MM.1S (cell line): Measurements from ENCODE around the gene SERP2.

Source experiments
- DNase-seq: peaks from one replicate; pipeline ENCODE4 v3.0.0-alpha.2; 2015
- H2AFZ ChIP-seq: fragments of 300-600 bp; sonication (generic); 2 replicates; pipeline ENCODE4 v1.6.0; 2016; ENCODE audit warnings: antibody characterized with exemption, low read length
- H3F3A ChIP-seq: fragments of 300-600 bp; sonication (generic); 2 replicates; pipeline ENCODE4 v1.6.1; 2016; ENCODE audit warnings: mild to moderate bottlenecking, antibody characterized with exemption, low read length, moderate library complexity, mixed read lengths; ENCODE audit not compliant: insufficient read depth
- H3K27ac ChIP-seq: fragments of 300-600 bp; sonication (generic); 2 replicates; pipeline ENCODE4 v1.5.1; 2016; ENCODE audit warnings: mild to moderate bottlenecking, low read length
- H3K27me3 ChIP-seq: fragments of 300-600 bp; sonication (generic); replicated peaks from 2 replicates; pipeline ENCODE4 v1.6.0; 2016; ENCODE audit warnings: low read length; ENCODE audit not compliant: insufficient read depth
- H3K36me3 ChIP-seq: fragments of 300-600 bp; sonication (generic); replicated peaks from 2 replicates; pipeline ENCODE4 v1.6.1; 2016; ENCODE audit warnings: mild to moderate bottlenecking, low read length, mixed read lengths; ENCODE audit not compliant: insufficient read depth
- H3K4me1 ChIP-seq: fragments of 300-600 bp; sonication (generic); 2 replicates; pipeline ENCODE4 v1.6.1; 2016; ENCODE audit warnings: low read length, mixed read lengths
- H3K4me2 ChIP-seq: fragments of 300-600 bp; sonication (generic); 2 replicates; pipeline ENCODE4 v1.6.0; 2016; ENCODE audit warnings: low read depth, low read length
- H3K4me3 ChIP-seq: fragments of 300-600 bp; sonication (generic); 2 replicates; pipeline ENCODE4 v1.5.1; 2016; ENCODE audit warnings: low read length, mixed read lengths
- H3K79me2 ChIP-seq: fragments of 300-600 bp; sonication (generic); 2 replicates; pipeline ENCODE4 v1.6.1; 2016; ENCODE audit warnings: mixed run types, low read length, mixed read lengths
- H3K9ac ChIP-seq: fragments of 300-600 bp; sonication (generic); 2 replicates; pipeline ENCODE4 v1.6.1; 2016; ENCODE audit warnings: low read length, mixed read lengths
- H3K9me2 ChIP-seq: fragments of 300-600 bp; sonication (generic); replicated peaks from 2 replicates; pipeline ENCODE4 v1.6.1; 2016; ENCODE audit warnings: mild to moderate bottlenecking, low read length, mixed read lengths; ENCODE audit not compliant: insufficient read depth
- H3K9me3 ChIP-seq: fragments of 300-600 bp; sonication (generic); replicated peaks from 2 replicates; pipeline ENCODE4 v1.6.1; 2016; ENCODE audit warnings: mild to moderate bottlenecking, low read length, mixed read lengths; ENCODE audit not compliant: insufficient read depth
- H4K20me1 ChIP-seq: fragments of 300-600 bp; sonication (generic); 2 replicates; pipeline ENCODE4 v1.6.1; 2016; ENCODE audit warnings: mild to moderate bottlenecking, low read length, moderate library complexity, mixed read lengths; ENCODE audit not compliant: insufficient read depth
- CTCF ChIP-seq: fragments of 300-600 bp; sonication (generic); IDR thresholded peaks from 2 replicates; pipeline ENCODE4 v1.5.1; 2016; ENCODE audit warnings: antibody characterized with exemption, low read length, mixed read lengths
- EZH2 ChIP-seq: fragments of 300-600 bp; sonication (generic); optimal IDR thresholded peaks from 2 replicates; pipeline ENCODE3; 2017; ENCODE audit warnings: low read depth, mild to moderate bottlenecking, antibody characterized with exemption, low read length, mixed read lengths
- EZH2phosphoT487 ChIP-seq: fragments of 300-600 bp; sonication (generic); IDR thresholded peaks from 2 replicates; pipeline ENCODE4 v1.6.1; 2018; ENCODE audit warnings: antibody characterized with exemption, low read length

The SERP2 gene

GRCh38 chr13:44362394-44363040, 11.1 kb upstream of the SERP2 start:
- H3F3A ChIP-seq = no peaks in the 10 kb centered on the region
- no peak for DNase-seq
- H3K4me2 ChIP-seq = no peak overlapping the region
- no peaks in the 10 kb centered on the region for H3K79me2 ChIP-seq
- H4K20me1 ChIP-seq = no peaks in the 10 kb centered on the region
- no peak overlapping the region for H3K4me3 ChIP-seq
- H3K9me3 ChIP-seq = no peaks in the 10 kb centered on the region
- no peak overlapping the region for H3K9ac ChIP-seq
- no peaks in the 10 kb centered on the region for H3K4me1 ChIP-seq
- no peaks in the 10 kb centered on the region for H3K27me3 ChIP-seq
- no peak for TF ChIP-seq EZH2phosphoT487
- no peak for TF ChIP-seq EZH2
- TF ChIP-seq CTCF = no peak
- no peak overlapping the region for H2AFZ ChIP-seq
- H3K36me3 ChIP-seq = no peaks in the 10 kb centered on the region
- no peaks in the 10 kb centered on the region for H3K9me2 ChIP-seq
- H3K27ac ChIP-seq = no peak overlapping the region

GRCh38 chr13:44363631-44364344, 9.8 kb upstream of the SERP2 start:
- Histone ChIP-seq H3K79me2 (no peaks in the 10 kb centered on the region), H3K9ac (no peak overlapping the region), H3K4me3 (no peak overlapping the region), H3K27ac (no peak overlapping the region), H3K4me2 (no peak overlapping the region), H3K9me2 (no peaks in the 10 kb centered on the region), H3K9me3 (no peaks in the 10 kb centered on the region), H3K4me1 (no peaks in the 10 kb centered on the region), H3K36me3 (no peaks in the 10 kb centered on the region), H3F3A (no peaks in the 10 kb centered on the region), H4K20me1 (no peaks in the 10 kb centered on the region), H3K27me3 (no peaks in the 10 kb centered on the region), H2AFZ (no peak overlapping the region)
- TF ChIP-seq EZH2phosphoT487 (no peak), EZH2 (no peak), CTCF (no peak)
- DNase-seq = no peak

GRCh38 chr13:44364345-44365000, 9.2 kb upstream of the SERP2 start:
- no peak for DNase-seq
- no peak overlapping the region for H3K4me2 ChIP-seq
- H2AFZ ChIP-seq = no peak overlapping the region

More at GRCh38 chr13:44364345-44365000, 9.2 kb upstream of the SERP2 start:
- no peaks in the 10 kb centered on the region for H3K9me3 ChIP-seq
- no peaks in the 10 kb centered on the region for H3F3A ChIP-seq
- H3K9ac ChIP-seq = no peak overlapping the region
- no peak overlapping the region for H3K27ac ChIP-seq
- no peaks in the 10 kb centered on the region for H4K20me1 ChIP-seq
- TF ChIP-seq EZH2 (no peak), EZH2phosphoT487 (no peak), CTCF (no peak)
- no peaks in the 10 kb centered on the region for H3K4me1 ChIP-seq
- no peak overlapping the region for H3K4me3 ChIP-seq
- H3K79me2 ChIP-seq = no peaks in the 10 kb centered on the region
- H3K27me3 ChIP-seq = no peaks in the 10 kb centered on the region
- no peaks in the 10 kb centered on the region for H3K36me3 ChIP-seq
- no peaks in the 10 kb centered on the region for H3K9me2 ChIP-seq
